Measurements from ENCODE around the gene PDE4D. TPM values are rescaled to one million over a fixed set of nuclear protein-coding genes. Genes with fewer than 3 reads are reported as not detected.

The PDE4D gene
- total and polyA plus RNA-seq, 9 donors = 21.1 to 65.9 (median 33.0) TPM

GRCh38 chr5:58933891-58934628, 959.5 kb downstream of the PDE4D start:
- Histone ChIP-seq H3K4me3 (ENCODE audit: low read length) (no peak overlapping the region), H3K27ac (ENCODE audit: low read length) (no peak overlapping the region), H3K9me3 (replicated peaks; ENCODE audit: control insufficient read depth, low read depth, low read length) (no peaks in the 10 kb centered on the region), H3K4me1 (ENCODE audit: control insufficient read depth, insufficient read depth, low read length) (no peaks in the 10 kb centered on the region), H3K36me3 (ENCODE audit: control insufficient read depth, insufficient read depth, low read length) (no peaks in the 10 kb centered on the region), H3K27me3 (ENCODE audit: control insufficient read depth, insufficient read depth, low read length) (no peaks in the 10 kb centered on the region)
- WGBS (ENCODE audit: insufficient coverage) = 61% methylated on average over 4 of the region's 6 CpGs
- no peak for DNase-seq

DNA sequence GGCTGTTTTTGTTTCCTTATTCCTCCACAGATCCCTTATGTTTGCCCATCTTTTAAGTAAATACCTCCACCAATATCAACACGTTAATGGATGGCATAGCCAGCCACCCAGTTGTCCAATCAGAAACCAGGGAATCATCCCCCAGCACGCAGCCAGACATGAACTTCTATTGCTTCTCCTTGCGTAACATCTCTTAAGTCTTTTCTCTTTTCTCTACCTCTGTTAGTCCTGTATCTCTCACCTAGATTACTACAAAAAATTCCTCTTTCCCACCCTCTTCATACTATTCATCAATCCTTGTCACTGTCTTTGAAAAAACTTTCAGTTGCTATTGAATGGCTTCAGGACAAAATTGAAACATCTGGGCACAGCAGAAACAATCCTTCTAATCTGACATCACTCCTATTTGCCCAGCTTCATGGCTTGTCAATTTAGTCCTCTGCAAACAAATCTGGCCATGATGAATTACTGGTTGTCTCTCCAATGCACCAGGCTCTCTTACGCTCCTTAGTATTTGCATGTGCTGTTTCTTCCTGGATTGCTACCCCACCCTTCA, 961.4 kb downstream of the PDE4D start:
- WGBS (ENCODE audit: insufficient coverage) = 76% methylated on average over 4 of the region's 4 CpGs

GRCh38 chr5:58930520-58930919, 963.0 kb downstream of the PDE4D start:
- WGBS (ENCODE audit: insufficient coverage) = 85% methylated on average over 2 of the region's 3 CpGs
- Histone ChIP-seq H3K27ac (ENCODE audit: low read length) (no peak overlapping the region), H3K4me3 (ENCODE audit: low read length) (no peak overlapping the region), H3K9me3 (replicated peaks; ENCODE audit: control insufficient read depth, low read depth, low read length) (no peaks in the 10 kb centered on the region), H3K36me3 (ENCODE audit: control insufficient read depth, insufficient read depth, low read length) (no peaks in the 10 kb centered on the region), H3K4me1 (ENCODE audit: control insufficient read depth, insufficient read depth, low read length) (no peaks in the 10 kb centered on the region), H3K27me3 (ENCODE audit: control insufficient read depth, insufficient read depth, low read length) (no peaks in the 10 kb centered on the region)
- no peak for DNase-seq

More for the DNA sequence above, 961.4 kb downstream of the PDE4D start:
- no peak for DNase-seq
- H3K4me1 ChIP-seq (ENCODE audit: control insufficient read depth, insufficient read depth, low read length) = no peaks in the 10 kb centered on the region
- no peaks in the 10 kb centered on the region for H3K9me3 ChIP-seq (replicated peaks; ENCODE audit: control insufficient read depth, low read depth, low read length)
- no peaks in the 10 kb centered on the region for H3K27me3 ChIP-seq (ENCODE audit: control insufficient read depth, insufficient read depth, low read length)
- H3K27ac ChIP-seq (ENCODE audit: low read length) = no peak overlapping the region
- H3K36me3 ChIP-seq (ENCODE audit: control insufficient read depth, insufficient read depth, low read length) = no peaks in the 10 kb centered on the region
- H3K4me3 ChIP-seq (ENCODE audit: low read length) = no peak overlapping the region

GRCh38 chr5:58929726-58930125, 963.8 kb downstream of the PDE4D start:
- Histone ChIP-seq H3K4me3 (ENCODE audit: low read length) (no peak overlapping the region), H3K36me3 (ENCODE audit: control insufficient read depth, insufficient read depth, low read length) (no peaks in the 10 kb centered on the region), H3K27me3 (ENCODE audit: control insufficient read depth, insufficient read depth, low read length) (no peaks in the 10 kb centered on the region), H3K9me3 (replicated peaks; ENCODE audit: control insufficient read depth, low read depth, low read length) (no peaks in the 10 kb centered on the region), H3K27ac (ENCODE audit: low read length) (no peak overlapping the region), H3K4me1 (ENCODE audit: control insufficient read depth, insufficient read depth, low read length) (no peaks in the 10 kb centered on the region)
- no CpG with 5 or more reads among the region's 1 CpG for WGBS (ENCODE audit: insufficient coverage)
- no peak for DNase-seq

DNA sequence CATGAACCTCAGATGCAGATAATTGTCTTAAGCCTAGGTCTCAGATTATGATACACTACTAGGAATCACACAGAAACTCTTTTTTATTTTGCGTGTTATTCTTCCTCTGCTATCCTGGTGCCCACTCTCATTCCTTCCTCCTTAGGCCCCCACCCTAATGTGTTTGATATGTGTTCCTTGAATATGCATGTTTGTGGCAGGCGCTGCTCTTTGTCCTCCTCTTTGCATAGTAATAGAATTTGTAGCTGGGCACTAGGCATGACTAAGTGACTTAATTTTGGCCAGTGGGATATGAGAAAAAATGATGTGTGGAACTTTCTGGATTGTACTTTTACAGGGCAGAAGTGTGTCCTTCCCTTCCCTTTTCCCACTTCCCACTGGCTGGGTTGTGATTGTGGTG, 965.6 kb downstream of the PDE4D start:
- Histone ChIP-seq H3K4me3 (ENCODE audit: low read length) (no peak overlapping the region), H3K36me3 (ENCODE audit: control insufficient read depth, insufficient read depth, low read length) (no peaks in the 10 kb centered on the region), H3K27me3 (ENCODE audit: control insufficient read depth, insufficient read depth, low read length) (no peaks in the 10 kb centered on the region), H3K9me3 (replicated peaks; ENCODE audit: control insufficient read depth, low read depth, low read length) (no peaks in the 10 kb centered on the region), H3K27ac (ENCODE audit: low read length) (no peak overlapping the region), H3K4me1 (ENCODE audit: control insufficient read depth, insufficient read depth, low read length) (peaks cover 5% of the 10 kb centered on the region)
- 80% methylated on average over 1 of the region's 2 CpGs for WGBS (ENCODE audit: insufficient coverage)
- DNase-seq = no peak

- Histone ChIP-seq H3K9me3 (replicated peaks; ENCODE audit: control insufficient read depth, low read depth, low read length) (no peaks in the 10 kb centered on the region), H3K36me3 (ENCODE audit: control insufficient read depth, insufficient read depth, low read length) (no peaks in the 10 kb centered on the region), H3K27ac (ENCODE audit: low read length) (no peak overlapping the region), H3K4me1 (ENCODE audit: control insufficient read depth, insufficient read depth, low read length) (peaks cover 13% of the 10 kb centered on the region), H3K4me3 (ENCODE audit: low read length) (no peak overlapping the region), H3K27me3 (ENCODE audit: control insufficient read depth, insufficient read depth, low read length) (no peaks in the 10 kb centered on the region)
- no CpG with 5 or more reads among the region's 2 CpGs for WGBS (ENCODE audit: insufficient coverage)
- DNase-seq = no peak
Measured at GRCh38 chr5:58927181-58927580, 966.3 kb downstream of the PDE4D start.

- Histone ChIP-seq H3K27ac (ENCODE audit: low read length) (no peak overlapping the region), H3K36me3 (ENCODE audit: control insufficient read depth, insufficient read depth, low read length) (no peaks in the 10 kb centered on the region), H3K4me3 (ENCODE audit: low read length) (no peak overlapping the region), H3K9me3 (replicated peaks; ENCODE audit: control insufficient read depth, low read depth, low read length) (no peaks in the 10 kb centered on the region), H3K27me3 (ENCODE audit: control insufficient read depth, insufficient read depth, low read length) (no peaks in the 10 kb centered on the region), H3K4me1 (ENCODE audit: control insufficient read depth, insufficient read depth, low read length) (peaks cover 13% of the 10 kb centered on the region)
- 17% methylated on average over 1 of the region's 6 CpGs for WGBS (ENCODE audit: insufficient coverage)
- DNase-seq = no peak
Measured at GRCh38 chr5:58926541-58926935, 967.0 kb downstream of the PDE4D start.

GRCh38 chr5:58925627-58926540, 967.6 kb downstream of the PDE4D start:
- Histone ChIP-seq H3K36me3 (ENCODE audit: control insufficient read depth, insufficient read depth, low read length) (no peaks in the 10 kb centered on the region), H3K4me3 (ENCODE audit: low read length) (no peak overlapping the region), H3K27me3 (ENCODE audit: control insufficient read depth, insufficient read depth, low read length) (no peaks in the 10 kb centered on the region), H3K27ac (ENCODE audit: low read length) (no peak overlapping the region), H3K4me1 (ENCODE audit: control insufficient read depth, insufficient read depth, low read length) (peaks cover 15% of the 10 kb centered on the region), H3K9me3 (replicated peaks; ENCODE audit: control insufficient read depth, low read depth, low read length) (no peaks in the 10 kb centered on the region)
- DNase-seq = peak; percentile 83
- WGBS (ENCODE audit: insufficient coverage) = 14% methylated on average over 2 of the region's 5 CpGs

- no peak for DNase-seq
- Histone ChIP-seq H3K9me3 (replicated peaks; ENCODE audit: control insufficient read depth, low read depth, low read length) (no peaks in the 10 kb centered on the region), H3K27me3 (ENCODE audit: control insufficient read depth, insufficient read depth, low read length) (no peaks in the 10 kb centered on the region), H3K4me3 (ENCODE audit: low read length) (no peak overlapping the region), H3K27ac (ENCODE audit: low read length) (no peak overlapping the region), H3K36me3 (ENCODE audit: control insufficient read depth, insufficient read depth, low read length) (no peaks in the 10 kb centered on the region), H3K4me1 (ENCODE audit: control insufficient read depth, insufficient read depth, low read length) (peaks cover 17% of the 10 kb centered on the region)
- WGBS (ENCODE audit: insufficient coverage) = 60% methylated on average over 2 of the region's 5 CpGs
Measured at GRCh38 chr5:58924306-58924705, 969.2 kb downstream of the PDE4D start.

DNA sequence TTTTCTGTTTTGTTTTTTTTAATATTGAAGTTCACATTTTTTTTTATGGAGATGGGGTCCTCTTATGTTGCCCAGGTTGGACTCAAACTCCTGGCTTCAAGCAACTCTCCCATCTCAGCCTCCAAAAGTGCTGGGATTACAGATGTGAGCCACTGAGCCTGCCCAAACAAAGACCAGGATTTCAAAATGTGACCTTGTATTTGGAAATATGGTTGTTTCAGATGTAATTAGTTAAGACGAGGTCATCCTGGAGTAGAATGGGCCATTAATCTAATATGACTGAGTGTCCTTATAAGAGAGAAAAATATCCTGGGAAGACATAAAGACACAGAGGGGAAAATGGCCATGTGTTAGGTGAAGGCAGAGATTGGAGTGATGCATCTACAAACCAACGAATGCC, 970.2 kb downstream of the PDE4D start:
- Histone ChIP-seq H3K4me1 (ENCODE audit: control insufficient read depth, insufficient read depth, low read length) (peaks cover 17% of the 10 kb centered on the region), H3K27me3 (ENCODE audit: control insufficient read depth, insufficient read depth, low read length) (no peaks in the 10 kb centered on the region), H3K27ac (ENCODE audit: low read length) (peak overlapping the region; percentile 91), H3K36me3 (ENCODE audit: control insufficient read depth, insufficient read depth, low read length) (no peaks in the 10 kb centered on the region), H3K9me3 (replicated peaks; ENCODE audit: control insufficient read depth, low read depth, low read length) (no peaks in the 10 kb centered on the region), H3K4me3 (ENCODE audit: low read length) (no peak overlapping the region)
- 90% methylated on average over 2 of the region's 2 CpGs for WGBS (ENCODE audit: insufficient coverage)
- DNase-seq = peak; percentile 22
